Measurements from ENCODE around the gene IGF1R. TPM values are rescaled to one million over a fixed set of nuclear protein-coding genes. Genes with fewer than 3 reads are reported as not detected.

Gene IGF1R
- total and polyA plus RNA-seq, 2 experiments from 2014 or later = 9.5 to 92.4 TPM

- no peak overlapping the region for H3K4me3 ChIP-seq
- peaks cover 11% of the 10 kb centered on the region for H3K4me1 ChIP-seq (ENCODE audit: low read depth)
- no peak overlapping the region for H3K27ac ChIP-seq
Measured at GRCh38 chr15:98858610-98859023, 210.3 kb downstream of the IGF1R start.

DNA sequence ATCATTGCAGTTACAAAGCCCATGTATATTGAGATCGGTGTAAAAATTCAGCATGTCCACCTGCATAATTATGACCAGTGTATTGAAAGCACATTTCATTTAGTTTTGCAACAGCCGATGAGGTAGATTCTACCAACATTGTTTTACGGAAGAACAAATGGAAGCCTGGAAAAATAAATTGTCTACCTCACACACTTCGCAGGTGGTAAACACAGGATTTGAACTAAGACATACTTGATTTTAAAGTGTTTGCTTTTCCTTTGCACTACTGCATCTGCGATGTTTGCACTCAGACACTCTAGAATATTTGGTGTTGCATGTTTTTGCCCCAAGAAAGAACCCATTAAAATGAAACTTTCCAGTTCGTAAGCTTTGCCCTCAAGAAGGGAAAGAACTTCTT lies 210.8 kb downstream of the IGF1R start:
- H3K9me3 ChIP-seq (ENCODE audit: low read depth) = no peaks in the 10 kb centered on the region
- H3K4me1 ChIP-seq (ENCODE audit: low read depth) = peaks cover 10% of the 10 kb centered on the region
- no peak overlapping the region for H3K4me3 ChIP-seq
- no peaks in the 10 kb centered on the region for H3K36me3 ChIP-seq
- H3K27me3 ChIP-seq = no peaks in the 10 kb centered on the region
- TF ChIP-seq, protein P1, sequence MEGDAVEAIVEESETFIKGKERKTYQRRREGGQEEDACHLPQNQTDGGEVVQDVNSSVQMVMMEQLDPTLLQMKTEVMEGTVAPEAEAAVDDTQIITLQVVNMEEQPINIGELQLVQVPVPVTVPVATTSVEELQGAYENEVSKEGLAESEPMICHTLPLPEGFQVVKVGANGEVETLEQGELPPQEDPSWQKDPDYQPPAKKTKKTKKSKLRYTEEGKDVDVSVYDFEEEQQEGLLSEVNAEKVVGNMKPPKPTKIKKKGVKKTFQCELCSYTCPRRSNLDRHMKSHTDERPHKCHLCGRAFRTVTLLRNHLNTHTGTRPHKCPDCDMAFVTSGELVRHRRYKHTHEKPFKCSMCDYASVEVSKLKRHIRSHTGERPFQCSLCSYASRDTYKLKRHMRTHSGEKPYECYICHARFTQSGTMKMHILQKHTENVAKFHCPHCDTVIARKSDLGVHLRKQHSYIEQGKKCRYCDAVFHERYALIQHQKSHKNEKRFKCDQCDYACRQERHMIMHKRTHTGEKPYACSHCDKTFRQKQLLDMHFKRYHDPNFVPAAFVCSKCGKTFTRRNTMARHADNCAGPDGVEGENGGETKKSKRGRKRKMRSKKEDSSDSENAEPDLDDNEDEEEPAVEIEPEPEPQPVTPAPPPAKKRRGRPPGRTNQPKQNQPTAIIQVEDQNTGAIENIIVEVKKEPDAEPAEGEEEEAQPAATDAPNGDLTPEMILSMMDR (IDR thresholded peaks at IDR 0.05; ENCODE audit: low read depth, low read length) = no peak
- no peak overlapping the region for H3K27ac ChIP-seq
- no peak for DNase-seq (ENCODE audit: low read depth in 1 of 2, low spot score in 1 of 2)

More at GRCh38 chr15:98858610-98859023, 210.3 kb downstream of the IGF1R start:
- Histone ChIP-seq H3K9me3 (ENCODE audit: low read depth) (no peaks in the 10 kb centered on the region), H3K36me3 (no peaks in the 10 kb centered on the region), H3K27me3 (no peaks in the 10 kb centered on the region)
- TF ChIP-seq, protein P1 (IDR thresholded peaks at IDR 0.05; ENCODE audit: low read depth, low read length) = no peak
- DNase-seq (ENCODE audit: low read depth in 1 of 2, low spot score in 1 of 2) = no peak

GRCh38 chr15:98860281-98861041 lies 212.1 kb downstream of the IGF1R start:
- Histone ChIP-seq H3K36me3 (no peaks in the 10 kb centered on the region), H3K27ac (no peak overlapping the region), H3K4me1 (ENCODE audit: low read depth) (peaks cover 10% of the 10 kb centered on the region), H3K9me3 (ENCODE audit: low read depth) (no peaks in the 10 kb centered on the region), H3K27me3 (no peaks in the 10 kb centered on the region), H3K4me3 (no peak overlapping the region)
- TF ChIP-seq, protein P1 (IDR thresholded peaks at IDR 0.05; ENCODE audit: low read depth, low read length) = no peak
- no peak for DNase-seq (ENCODE audit: low read depth in 1 of 2, low spot score in 1 of 2)

DNA sequence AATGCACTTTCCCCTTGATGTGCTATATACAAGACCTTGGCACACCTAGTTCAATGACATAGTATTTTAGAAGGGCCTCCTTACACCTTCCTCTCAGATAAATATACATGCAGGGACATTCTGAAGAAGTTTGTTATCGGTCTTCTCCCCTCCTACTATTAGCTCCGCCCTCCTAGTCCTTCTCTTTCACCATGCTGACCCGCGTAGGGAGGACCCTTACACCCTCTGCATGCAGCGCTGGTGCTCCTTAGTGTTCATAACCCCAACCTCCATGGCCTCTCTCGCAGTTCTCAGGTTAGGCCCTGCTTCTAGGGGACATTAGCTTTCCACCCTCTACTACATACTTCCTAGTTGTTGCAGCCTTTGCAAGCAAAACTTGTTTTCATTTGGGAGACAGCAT lies 212.8 kb downstream of the IGF1R start:
- no peaks in the 10 kb centered on the region for H3K9me3 ChIP-seq (ENCODE audit: low read depth)
- no peak overlapping the region for H3K4me3 ChIP-seq
- H3K27me3 ChIP-seq = no peaks in the 10 kb centered on the region

DNA sequence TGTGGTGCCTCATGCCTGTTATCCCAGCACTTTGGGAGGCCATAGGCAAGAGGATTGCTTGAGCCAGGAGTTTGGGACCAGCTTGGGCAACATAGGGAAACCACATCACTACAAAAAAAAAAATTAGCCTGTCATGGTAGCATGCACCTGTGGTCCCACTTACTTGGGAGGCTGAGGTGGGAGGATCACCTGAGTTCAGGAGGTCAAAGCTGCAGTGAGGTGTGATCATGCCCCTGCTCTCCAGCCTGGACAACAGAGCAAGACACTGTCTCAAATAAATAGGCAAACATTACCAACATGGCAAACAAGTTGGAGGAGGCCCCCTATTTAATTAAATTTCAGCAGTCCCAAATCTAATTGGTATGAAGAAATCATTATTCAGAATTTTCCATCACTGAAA lies 215.6 kb downstream of the IGF1R start:
- Histone ChIP-seq H3K4me1 (ENCODE audit: low read depth) (peaks cover 7% of the 10 kb centered on the region), H3K36me3 (no peaks in the 10 kb centered on the region), H3K27me3 (no peaks in the 10 kb centered on the region), H3K9me3 (ENCODE audit: low read depth) (no peaks in the 10 kb centered on the region), H3K27ac (no peak overlapping the region), H3K4me3 (no peak overlapping the region)
- DNase-seq (ENCODE audit: low read depth in 1 of 2, low spot score in 1 of 2) = no peak
- TF ChIP-seq, protein P1 (IDR thresholded peaks at IDR 0.05; ENCODE audit: low read depth, low read length) = no peak

More for the DNA sequence above, 212.8 kb downstream of the IGF1R start:
- TF ChIP-seq, protein P1 (IDR thresholded peaks at IDR 0.05; ENCODE audit: low read depth, low read length) = no peak
- Histone ChIP-seq H3K4me1 (ENCODE audit: low read depth) (peaks cover 9% of the 10 kb centered on the region), H3K36me3 (no peaks in the 10 kb centered on the region), H3K27ac (no peak overlapping the region)
- DNase-seq (ENCODE audit: low read depth in 1 of 2, low spot score in 1 of 2) = no peak
